ENCODE measurements around the gene POLDIP2.

GRCh38 chr17:28397275-28397674, 39.9 kb upstream of the POLDIP2 start:
- no peak for TF ChIP-seq CTCF (IDR thresholded peaks at IDR 0.05)
- TF ChIP-seq POLR2A (IDR thresholded peaks at IDR 0.05): no peak
